GM18909 (cell line): ENCODE results near the gene APOH.

Experiments
- ATAC-seq: cut with Tn5 transposase; IDR thresholded peaks from one replicate; pipeline ENCODE4 v1.9.1; 2021; ENCODE audit warnings: mild to moderate bottlenecking; ENCODE audit not compliant: unreplicated experiment, poor library complexity

Gene APOH

DNA sequence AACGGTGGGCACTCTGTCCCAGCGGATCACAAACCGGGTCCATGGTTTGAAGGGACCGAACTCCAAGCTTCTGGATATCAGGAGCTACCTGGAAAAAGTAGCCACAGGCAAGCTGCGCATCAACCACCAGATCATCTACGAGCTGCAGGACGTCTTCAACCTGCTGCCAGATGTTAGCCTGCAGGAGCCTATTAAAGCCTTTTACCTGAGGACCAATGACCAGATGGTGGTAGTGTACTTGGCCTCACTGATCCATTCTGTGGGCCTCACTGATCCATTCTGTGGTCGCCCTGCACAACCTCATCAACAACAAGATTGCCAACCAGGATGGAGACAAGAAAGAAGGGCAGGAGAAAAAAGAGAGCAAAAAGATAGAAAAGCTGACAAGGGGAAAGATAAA is 31.0 kb downstream of the APOH start:
- no peak for ATAC-seq

DNA sequence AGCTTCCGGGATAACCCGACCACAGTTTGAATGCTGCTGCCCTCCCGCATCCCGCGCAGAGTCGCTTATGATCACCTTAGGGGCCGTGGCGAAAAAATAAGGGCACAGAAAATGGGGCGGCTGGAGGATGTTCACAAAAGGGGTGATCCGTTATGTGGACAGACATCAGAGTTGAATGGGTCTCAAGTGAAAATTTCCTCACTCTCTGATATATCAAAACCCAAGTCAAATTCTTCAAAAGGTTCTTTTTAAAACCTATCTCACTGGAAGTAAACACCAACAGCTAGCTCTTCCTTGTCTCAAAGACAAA is 36.9 kb downstream of the APOH start:
- ATAC-seq: no peak

DNA sequence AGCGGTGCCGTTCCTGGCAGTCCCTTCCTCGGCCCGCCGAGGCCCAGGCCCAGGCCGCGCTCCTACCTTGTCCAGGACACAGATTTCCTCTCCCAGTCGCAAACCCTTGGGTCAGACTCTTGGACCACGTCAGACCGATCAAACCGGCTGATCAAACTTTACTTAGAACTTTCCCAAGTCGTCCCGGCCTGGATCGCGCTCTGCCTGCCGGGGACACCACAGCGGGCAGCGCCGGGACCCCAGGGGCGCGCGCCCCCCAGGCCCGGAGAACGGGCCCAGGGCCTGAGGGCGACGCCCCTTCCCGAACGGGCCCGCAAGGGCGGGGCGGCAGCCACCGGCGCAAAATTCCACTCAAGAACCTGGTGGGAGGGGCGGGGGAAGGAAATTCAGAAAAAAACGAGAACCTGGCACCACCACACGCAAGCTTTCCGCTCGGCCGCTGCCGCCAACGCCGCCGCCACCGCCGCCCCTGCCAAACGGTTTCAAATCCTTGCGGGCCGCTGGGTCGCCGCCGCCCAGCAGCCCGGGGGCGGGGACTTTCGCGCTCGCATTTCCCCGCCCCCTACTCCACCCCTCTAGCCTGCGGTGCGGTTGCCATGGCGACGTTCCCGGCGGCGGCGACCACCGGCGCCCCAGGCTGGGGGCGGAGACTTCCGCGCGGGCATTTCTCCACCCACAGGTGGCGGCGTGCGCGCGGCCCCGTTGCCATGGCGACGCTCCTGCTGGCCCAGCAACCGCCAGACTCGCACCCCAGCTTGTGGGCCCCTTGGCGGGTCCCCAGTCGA is 37.4 kb downstream of the APOH start, which contains the start of gene CEP112:
Gene CEP112 (minus strand): TSS at position 541 of the 785 bp plus-strand sequence.
- peak; percentile 73 for ATAC-seq

DNA sequence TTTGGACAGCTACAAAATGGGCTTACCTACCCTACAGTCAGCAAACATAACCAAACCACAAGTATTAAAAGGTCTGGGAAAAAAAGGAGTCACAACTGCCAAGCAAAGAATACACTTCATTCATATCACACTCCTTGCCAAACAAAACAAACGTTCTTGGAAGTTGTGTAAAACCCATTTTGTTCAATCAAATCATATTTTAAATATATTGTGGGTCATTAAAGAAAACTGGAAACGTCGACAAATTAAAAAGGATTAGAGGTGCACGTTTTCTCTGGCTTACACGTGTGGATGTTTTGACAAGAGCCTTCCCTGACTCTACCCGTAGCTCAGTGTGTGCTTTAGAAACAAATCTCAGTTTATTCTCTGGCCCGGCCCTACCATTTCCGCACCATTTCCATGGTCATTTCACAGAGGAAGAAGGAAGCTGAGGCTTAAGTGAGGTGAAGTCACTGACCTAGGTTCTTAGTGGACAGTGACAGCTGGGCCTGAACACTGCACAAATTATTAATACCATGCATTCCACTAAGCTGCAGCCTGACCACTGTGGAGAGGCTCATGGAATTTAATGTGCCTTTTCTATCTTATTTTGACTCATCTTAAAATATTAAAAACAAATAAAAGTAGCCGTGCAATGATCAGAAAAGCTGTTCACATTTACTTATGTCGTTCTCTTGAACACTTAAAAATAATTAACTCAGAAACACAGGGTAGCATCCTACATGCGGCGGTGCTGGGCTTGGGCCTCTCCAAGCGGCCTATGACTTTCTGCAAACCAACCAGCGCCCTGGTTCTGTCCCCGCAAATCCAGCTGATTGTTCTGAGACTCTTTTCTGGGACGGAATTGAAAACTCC is 38.2 kb downstream of the APOH start:
- no peak for ATAC-seq

DNA sequence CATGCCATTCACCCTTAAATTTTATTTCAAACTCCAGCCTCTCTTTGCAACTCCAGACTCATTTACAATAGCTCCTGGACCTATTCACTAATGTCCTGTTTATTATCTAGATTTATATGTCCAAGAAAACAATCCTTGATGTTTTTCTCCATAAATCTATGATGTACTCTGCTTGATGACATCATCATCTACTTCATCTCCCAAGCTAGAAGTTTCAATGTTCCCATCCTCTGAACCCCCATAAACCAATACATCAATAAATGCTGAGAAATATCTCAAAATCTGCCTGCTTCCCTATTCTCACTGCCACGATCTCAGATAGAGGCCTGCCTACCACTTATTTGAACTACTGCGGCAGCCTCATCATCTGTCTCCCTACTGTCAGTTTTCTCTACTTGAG is 41.5 kb downstream of the APOH start:
- no peak for ATAC-seq

DNA sequence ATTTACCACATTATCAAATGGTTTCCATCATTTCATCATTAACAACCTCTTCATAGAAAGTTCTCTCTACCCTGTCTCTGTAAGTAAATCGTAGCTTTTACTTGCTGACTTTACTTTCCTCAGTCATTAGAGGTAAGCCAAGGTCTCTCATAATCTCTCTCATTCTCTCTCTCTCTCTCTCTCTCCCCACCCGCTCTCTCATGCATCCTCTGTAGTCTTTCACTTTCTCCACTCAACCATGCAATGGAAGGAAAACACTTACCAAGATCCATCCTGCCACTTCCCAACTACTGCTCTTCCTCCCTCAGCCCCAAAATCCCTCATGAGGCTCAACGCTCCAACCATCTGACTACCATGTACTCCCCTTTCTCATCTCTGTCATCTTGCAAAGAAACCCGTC is 43.4 kb downstream of the APOH start:
- no peak for ATAC-seq

DNA sequence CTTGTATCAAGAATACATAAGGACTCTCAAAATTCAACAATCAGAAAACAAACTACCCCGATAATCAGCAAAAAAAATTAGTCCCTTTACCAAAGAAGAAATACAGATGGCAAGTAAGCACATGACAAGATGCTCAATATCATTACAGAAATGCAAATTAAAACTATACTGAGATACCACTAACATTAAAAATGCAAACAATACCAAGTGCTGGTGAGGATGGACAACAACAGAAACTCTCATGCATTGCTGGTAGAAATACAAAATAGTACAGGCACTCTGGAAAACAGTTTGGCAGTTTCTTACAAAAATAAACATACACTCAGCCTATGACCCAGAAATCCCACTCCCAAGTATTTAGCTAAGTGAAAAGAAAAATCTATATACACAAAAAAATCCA is 44.8 kb downstream of the APOH start:
- ATAC-seq: no peak

DNA sequence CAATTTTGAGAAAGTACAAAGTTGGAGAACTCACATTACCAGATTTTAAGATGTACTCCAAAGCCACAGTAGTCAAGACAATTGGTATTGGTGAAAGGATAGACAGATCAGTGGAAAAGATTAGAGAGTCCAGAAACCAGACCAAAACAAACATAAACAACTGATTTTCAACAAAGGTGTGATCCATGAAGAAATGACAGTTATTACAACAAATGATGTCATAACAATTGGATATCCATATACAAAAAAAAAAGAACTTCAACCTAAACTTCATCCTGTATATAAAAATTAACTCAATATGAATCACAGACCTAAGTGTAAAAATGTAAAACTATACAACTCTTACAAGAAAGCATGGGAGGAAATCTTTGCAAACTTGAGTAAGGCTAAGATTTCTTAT is 45.7 kb downstream of the APOH start:
- no peak for ATAC-seq

DNA sequence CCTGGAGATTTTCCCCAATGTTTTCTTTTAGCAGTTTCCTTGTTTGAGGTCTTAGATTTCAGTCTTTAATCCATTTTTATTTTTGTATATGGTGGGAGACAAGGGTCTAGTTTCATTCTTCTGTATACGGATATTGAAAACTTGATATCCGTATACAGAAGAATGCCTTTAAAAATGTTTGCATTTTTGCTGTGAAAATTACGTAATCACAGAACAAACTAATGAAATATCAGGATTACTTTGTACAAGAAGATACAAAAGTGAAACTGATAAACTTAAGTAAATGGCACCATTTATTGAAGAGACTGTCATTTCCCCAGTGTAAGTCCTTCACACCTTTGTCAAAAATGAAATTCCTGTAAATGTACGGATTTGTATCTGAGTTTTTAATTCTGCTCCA is 50.6 kb downstream of the APOH start:
- ATAC-seq: no peak

DNA sequence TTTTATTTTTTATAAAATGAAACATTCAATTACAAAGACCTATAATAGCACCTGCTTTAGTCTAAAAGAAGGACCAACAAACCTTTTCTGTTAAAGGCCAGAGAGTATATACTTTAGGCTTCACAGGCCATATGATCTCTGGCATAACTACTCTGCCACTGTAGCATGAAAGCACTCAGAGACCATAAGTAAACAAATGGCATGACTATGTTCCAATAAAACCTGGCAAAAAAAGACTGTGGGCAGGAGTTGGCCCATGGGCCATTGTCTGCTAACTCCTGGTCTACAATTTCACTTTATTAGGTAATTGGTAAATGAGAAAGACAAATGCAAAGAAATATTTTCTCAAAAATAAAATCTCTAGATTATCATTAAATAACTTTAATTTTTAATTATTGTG is 52.2 kb downstream of the APOH start:
- ATAC-seq: no peak

DNA sequence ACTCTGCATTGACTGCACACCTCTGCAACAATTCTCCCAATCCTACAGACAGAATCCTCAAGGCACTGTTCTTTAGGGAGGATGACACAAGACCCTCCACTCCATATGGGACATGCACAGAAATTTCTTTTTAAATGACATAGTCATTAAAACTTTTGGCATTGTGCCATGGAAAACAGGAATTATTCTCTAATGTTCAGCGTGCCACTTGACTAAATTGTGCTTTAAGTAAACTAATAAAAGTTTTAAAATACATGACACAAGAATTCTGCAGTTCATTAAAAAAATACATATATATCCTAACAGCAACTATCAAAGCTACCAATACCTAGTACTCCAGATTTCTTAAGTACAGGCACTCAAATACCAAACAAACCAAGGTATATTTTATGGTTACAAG is 53.3 kb downstream of the APOH start:
- no peak for ATAC-seq

DNA sequence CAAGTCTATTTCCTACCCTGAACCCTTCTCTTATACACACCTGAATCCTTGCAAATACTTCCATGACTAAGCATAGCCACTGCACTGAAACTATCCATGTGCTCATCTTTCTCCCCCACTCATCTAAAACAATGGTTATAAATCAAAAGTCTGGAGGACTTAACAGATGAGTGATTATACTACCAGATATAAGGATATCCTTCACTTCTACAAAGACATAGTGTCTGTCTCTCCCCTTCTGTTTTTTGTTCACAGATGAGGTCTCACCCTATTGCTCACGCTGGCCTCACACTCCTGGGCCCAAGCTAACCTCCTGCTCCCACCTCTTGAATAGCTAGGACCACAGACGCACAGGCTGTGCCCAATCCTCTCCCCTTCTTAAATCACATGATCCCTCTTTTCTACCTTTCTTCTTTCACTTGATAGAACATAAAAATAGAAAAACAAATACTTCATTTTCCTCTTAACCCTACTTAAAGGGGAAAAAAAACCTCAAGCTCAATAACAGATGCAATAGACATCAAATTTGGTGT is 56.5 kb downstream of the APOH start:
- ATAC-seq: no peak

DNA sequence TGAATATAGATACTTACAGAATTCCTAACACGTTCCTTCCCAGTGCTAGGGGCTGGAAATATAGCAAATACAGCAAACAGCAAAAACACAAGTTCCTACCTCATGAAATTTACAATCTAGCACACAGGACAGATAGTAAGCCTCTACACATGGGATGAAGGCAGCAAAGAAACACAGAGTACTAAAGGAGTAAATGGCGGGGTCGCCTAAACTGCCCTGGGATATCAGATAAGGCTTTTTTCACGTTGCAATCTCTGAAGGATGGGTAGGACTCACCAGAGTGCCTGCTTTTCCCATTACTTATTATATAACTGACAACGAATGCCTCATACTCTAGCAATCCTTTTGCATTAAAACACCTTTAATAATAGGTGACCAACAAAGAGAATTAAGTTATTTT is 57.1 kb downstream of the APOH start:
- ATAC-seq: no peak

DNA sequence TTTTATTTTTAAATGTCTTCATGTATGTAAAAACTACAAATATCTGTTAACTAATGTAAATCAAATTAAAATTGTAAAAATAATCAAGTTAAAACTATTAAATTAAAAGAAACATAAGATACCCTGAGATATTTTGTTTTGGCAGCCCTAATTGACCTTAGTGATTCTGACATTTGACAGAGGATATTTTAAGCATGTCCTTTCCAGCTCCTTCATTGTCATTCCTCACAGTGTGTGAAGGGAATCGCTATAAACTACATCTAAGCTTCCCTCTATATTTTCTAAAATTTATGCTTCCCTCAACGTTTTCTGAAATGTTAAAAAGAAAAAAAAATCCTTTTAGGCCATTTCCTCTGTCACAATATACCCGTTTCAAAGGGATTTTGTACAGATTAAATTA is 57.5 kb downstream of the APOH start:
- no peak for ATAC-seq

DNA sequence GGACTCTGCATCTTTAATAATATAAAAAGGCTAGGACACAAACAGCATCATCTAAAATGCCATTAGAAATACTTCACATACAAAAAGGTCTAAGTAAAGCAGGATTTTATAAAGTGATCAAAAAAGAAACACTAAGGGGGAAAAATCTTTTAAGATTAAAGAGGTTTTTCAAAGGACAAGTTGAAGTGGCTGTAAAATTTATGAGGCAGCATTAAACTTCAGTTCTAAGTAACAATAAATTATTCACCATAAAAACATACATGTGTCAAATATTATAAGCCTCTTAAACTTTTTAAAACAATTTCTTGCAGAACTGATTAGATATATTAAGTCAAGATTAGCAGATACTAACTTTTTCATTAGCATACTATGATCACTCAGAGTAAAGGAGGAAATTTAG is 58.0 kb downstream of the APOH start:
- no peak for ATAC-seq

DNA sequence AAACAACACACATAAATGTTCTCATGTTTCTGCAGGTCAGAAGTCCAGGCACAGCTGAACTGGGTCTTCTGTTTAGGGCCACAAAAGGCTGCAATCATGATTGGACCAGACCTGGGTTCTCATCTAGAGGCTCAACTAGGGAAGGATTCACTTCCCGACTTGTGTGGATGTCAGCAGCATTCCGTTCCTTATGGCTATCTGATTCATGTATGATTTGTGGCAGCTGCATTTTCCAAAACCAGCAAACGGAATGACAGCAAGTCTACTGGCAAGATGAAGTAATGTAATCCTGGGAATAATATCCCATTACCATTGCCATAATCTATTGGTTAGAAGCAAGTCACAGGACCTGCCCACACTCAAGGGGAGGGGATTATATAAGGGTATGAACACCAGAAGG is 59.4 kb downstream of the APOH start:
- no peak for ATAC-seq

DNA sequence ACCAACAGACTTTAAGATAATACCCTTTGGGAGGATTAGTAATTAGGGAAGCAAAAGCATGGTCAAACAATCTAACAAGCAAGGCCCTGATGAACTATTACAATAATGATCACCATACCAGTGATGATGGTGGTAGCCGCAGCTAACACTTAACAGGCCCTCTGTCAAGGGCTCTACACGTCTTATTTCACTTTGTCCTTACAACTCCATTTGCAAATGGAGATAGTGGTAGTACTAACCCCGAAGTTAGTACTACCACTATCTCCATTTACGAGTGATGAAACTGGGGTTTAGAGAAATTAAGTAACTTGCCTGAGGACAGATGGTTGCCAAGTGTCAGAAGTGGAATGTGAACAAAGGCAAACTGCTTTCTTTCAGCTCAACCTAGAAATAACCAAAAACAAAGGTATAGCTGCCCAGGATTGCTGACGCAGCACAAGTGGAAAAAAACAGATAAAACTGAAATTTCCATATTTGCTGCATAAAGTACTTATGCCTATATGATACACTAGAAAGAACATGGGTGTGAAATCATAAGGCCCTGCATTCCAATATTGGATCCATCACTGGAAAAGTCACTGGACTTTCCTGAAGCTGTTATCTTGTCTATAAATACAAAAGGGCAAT is 61.9 kb downstream of the APOH start:
- no peak for ATAC-seq

DNA sequence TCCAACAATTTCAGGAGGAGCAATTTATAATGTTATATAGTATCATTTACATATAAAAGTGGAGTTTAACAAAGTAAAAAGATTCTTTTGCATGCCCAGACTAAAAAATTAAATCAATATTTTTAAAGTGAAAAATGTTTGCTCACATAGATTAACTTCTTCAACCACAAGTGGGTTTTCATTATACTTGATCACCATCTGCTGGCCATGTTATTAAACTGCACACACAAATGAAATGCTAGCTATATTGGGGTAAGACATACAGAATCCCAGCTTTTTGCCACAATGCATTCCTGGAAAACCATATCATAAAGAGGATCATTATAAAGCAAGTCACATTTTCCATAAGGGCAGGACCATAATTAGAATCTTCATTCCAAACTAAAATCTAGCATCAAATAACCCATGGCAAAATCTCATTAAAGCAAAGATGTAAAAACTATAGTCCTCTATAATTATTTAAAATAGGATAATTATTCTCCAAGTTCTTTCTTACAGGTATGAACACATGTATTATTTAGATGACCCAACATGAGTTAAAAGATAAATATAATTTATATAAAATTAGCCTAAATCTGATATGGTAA is 63.6 kb downstream of the APOH start:
- ATAC-seq: no peak
